ENCODE measurements around the gene SLC47A2. TPM values are rescaled to one million over a fixed set of nuclear protein-coding genes. Genes with fewer than 3 reads are reported as not detected.

SLC47A2 gene
- total RNA-seq, 1 experiment from 2014 or later, result 38.9 TPM

DNA sequence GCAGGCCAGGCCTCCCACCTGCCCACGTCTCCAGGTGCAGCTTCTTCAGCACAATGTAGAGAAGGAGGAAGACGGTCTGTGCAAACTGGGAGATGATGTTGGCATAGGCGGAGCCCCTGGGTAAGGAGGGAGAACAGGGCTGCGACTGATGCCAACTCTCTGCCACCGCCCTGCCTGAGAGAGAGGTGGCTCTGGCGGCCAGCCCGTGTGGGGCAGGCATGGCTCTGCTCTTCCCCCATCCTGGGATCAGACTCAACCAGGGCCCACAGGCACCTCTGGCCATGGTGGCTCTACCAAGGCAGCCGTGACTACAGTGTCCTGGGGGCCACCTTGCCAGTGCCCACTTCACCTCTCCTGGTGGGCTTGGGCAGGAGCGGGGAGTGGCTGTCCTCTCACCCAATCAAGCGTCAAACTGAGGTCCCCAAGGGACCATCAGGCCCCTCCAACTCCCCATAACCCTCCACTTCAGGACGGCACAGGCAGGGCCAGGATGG lies 8.6 kb downstream of the SLC47A2 start:
- H2AFZ ChIP-seq, result no peak overlapping the region
- ChIA-PET POLR2A (ENCODE audit: unreplicated experiment) (no interaction called here), CTCF (no interaction called here)
- H3K9me2 ChIP-seq (ENCODE audit: insufficient read depth), result no peaks in the 10 kb centered on the region
- DNase-seq, result no peak
- BruUV-seq (replicated peaks), result no TSS peak
- H3K27me3 ChIP-seq (ENCODE audit: insufficient read depth, low read depth), result no peaks in the 10 kb centered on the region
- H3K4me3 ChIP-seq, result no peak overlapping the region
- H3K36me3 ChIP-seq (ENCODE audit: low read depth), result no peaks in the 10 kb centered on the region
- H3K79me2 ChIP-seq (ENCODE audit: low read depth), result no peaks in the 10 kb centered on the region
- no peaks in the 10 kb centered on the region for H4K20me1 ChIP-seq (ENCODE audit: insufficient read depth)
- peaks cover 13% of the 10 kb centered on the region; the same call in 1 of the 2 replicates for H3K4me1 ChIP-seq (replicated peaks; ENCODE audit: insufficient read depth)
- intact Hi-C loops (cut with micrococcal nuclease; ENCODE audit: unreplicated experiment), result no loop called here
- no peak for TF ChIP-seq EZH2 (IDR thresholded peaks at IDR 0.05; ENCODE audit: low read depth)
- H3K9me3 ChIP-seq (ENCODE audit: insufficient read depth, low read depth), result no peaks in the 10 kb centered on the region
- no peaks in the 10 kb centered on the region; the same call in none of the 2 replicates for H3F3A ChIP-seq (ENCODE audit: insufficient read depth, low read depth)
- no peak overlapping the region for H3K27ac ChIP-seq
- H3K4me2 ChIP-seq, result no peak overlapping the region

DNA sequence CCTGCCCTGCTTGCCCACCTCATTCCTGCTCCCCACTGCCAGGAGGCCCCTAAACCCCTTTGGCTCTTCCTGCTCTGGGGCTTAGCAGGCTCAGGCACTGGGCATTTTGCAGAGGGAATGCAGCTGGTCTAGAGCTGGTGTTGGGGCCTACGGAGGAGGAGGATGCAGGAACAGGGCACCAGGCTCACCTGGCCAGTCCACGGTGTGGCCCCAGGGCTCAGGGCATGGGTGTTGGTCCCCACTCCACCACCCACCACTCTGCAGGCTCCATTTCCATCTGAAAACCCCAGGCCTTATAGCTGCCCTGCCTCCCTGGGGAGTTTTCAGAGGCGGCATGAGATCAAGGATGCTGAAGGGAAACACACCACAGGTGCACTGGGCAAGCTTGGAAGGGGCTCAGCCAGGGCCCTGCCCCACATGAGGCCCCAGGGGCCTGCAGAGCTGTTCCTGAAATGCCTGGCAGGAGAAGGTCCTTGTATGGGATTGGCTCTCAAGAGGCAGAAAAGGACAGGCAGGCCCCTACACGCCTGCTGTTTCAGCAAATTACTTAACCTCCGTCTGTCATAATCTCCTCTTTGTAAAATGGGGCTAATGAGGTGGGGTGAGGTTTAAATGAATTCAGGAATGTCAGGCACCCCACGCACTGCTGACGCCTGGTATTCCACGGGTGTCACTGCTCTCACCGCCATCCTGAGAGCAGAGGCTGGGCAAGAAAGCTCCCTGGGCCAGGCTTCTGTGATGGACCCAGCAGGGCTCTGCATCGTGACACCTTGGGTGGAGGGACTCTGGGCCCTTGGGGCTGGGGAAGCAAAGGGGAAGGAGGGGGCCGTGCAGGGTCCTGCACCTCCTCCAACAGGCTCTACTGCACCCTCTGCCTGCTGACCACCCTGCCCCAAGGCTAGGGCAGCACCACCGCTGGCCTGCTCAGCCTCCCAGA lies 9.3 kb downstream of the SLC47A2 start:
- Histone ChIP-seq H3K4me1 (replicated peaks; ENCODE audit: insufficient read depth) (peaks cover 13% of the 10 kb centered on the region; the same call in 1 of the 2 replicates), H3K4me2 (no peak overlapping the region), H3K27ac (no peak overlapping the region), H3K9me3 (ENCODE audit: insufficient read depth, low read depth) (no peaks in the 10 kb centered on the region), H4K20me1 (ENCODE audit: insufficient read depth) (no peaks in the 10 kb centered on the region), H3F3A (ENCODE audit: insufficient read depth, low read depth) (no peaks in the 10 kb centered on the region; the same call in none of the 2 replicates), H3K79me2 (ENCODE audit: low read depth) (no peaks in the 10 kb centered on the region), H3K4me3 (no peak overlapping the region), H3K9me2 (ENCODE audit: insufficient read depth) (no peaks in the 10 kb centered on the region), H3K36me3 (ENCODE audit: low read depth) (no peaks in the 10 kb centered on the region), H2AFZ (no peak overlapping the region), H3K27me3 (ENCODE audit: insufficient read depth, low read depth) (no peaks in the 10 kb centered on the region)
- CTCF ChIA-PET, result interaction anchor here (0.6 to 0.7 kb wide), 2 partner anchors 47 to 59 kb away, joined by 3 read pairs; no protein-coding TSS in a partner anchor
- intact Hi-C loops (cut with micrococcal nuclease; ENCODE audit: unreplicated experiment), result no loop called here
- no TSS peak for BruUV-seq (replicated peaks)
- POLR2A ChIA-PET (ENCODE audit: unreplicated experiment), result interaction anchor here (0.6 kb wide), 1 partner anchor 9 kb away, joined by 3 read pairs; no protein-coding TSS in a partner anchor
- no peak for DNase-seq
- TF ChIP-seq, protein P1, sequence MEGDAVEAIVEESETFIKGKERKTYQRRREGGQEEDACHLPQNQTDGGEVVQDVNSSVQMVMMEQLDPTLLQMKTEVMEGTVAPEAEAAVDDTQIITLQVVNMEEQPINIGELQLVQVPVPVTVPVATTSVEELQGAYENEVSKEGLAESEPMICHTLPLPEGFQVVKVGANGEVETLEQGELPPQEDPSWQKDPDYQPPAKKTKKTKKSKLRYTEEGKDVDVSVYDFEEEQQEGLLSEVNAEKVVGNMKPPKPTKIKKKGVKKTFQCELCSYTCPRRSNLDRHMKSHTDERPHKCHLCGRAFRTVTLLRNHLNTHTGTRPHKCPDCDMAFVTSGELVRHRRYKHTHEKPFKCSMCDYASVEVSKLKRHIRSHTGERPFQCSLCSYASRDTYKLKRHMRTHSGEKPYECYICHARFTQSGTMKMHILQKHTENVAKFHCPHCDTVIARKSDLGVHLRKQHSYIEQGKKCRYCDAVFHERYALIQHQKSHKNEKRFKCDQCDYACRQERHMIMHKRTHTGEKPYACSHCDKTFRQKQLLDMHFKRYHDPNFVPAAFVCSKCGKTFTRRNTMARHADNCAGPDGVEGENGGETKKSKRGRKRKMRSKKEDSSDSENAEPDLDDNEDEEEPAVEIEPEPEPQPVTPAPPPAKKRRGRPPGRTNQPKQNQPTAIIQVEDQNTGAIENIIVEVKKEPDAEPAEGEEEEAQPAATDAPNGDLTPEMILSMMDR (conservative IDR thresholded peaks at IDR 0.05), result no peak
- TF ChIP-seq EZH2 (IDR thresholded peaks at IDR 0.05; ENCODE audit: low read depth), result no peak

DNA sequence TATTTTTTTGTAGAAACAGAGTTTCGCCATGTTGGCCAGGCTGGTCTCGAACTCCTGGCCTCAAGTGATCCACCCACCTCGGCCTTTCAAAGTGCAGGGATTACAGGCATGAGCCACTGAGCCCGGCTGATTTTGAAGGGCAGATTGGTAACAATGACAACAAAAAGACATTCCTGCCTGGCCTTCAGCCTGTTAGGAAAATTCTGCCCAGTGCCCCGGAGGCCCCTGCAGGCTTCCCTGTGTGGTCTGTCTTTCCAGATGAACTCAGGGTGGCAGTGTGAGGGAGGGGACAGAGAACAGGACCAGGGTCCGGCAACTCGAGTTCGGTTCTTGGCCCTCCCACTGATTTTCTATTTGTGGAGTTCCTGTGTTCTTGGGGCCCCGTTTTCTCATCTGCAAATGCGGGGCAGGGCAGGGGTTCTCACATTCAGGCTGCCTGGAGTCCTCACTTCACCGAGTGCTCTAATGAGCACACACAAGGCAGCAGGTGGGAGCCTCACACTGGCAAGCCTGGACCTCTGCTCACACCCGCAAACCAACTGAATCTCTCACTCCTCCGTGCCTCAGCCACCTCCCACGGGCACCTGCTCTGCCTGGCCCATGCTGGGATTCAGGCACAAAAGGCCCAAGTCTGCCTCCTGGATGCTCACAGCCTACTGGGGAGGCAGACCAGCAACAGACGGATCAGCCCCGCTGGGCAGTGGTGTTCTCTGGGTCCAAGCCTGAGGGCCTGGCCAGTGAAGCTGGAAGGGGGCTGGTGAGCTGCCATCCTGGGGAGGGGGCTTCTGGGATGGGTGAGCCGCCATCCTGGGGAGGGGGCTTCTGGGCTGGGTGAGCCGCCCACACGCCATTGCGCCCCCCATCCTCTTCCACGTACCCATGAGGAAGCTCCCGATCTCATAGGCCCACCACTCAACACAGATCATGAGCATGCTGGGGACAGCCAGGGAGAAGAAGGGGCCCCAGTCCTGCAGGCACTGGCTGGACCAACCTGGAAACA lies 10.3 kb downstream of the SLC47A2 start:
- intact Hi-C loops (cut with micrococcal nuclease; ENCODE audit: unreplicated experiment), result no loop called here
- BruUV-seq (replicated peaks), result no TSS peak
- no peak for TF ChIP-seq EZH2 (IDR thresholded peaks at IDR 0.05; ENCODE audit: low read depth)
- TF ChIP-seq, protein P1 (conservative IDR thresholded peaks at IDR 0.05), result no peak
- Histone ChIP-seq H3K36me3 (ENCODE audit: low read depth) (no peaks in the 10 kb centered on the region), H3K27ac (no peak overlapping the region), H3K4me1 (replicated peaks; ENCODE audit: insufficient read depth) (peaks cover 13% of the 10 kb centered on the region; the same call in 1 of the 2 replicates), H3K27me3 (ENCODE audit: insufficient read depth, low read depth) (no peaks in the 10 kb centered on the region), H4K20me1 (ENCODE audit: insufficient read depth) (no peaks in the 10 kb centered on the region), H3K9me3 (ENCODE audit: insufficient read depth, low read depth) (no peaks in the 10 kb centered on the region), H3K4me3 (no peak overlapping the region), H3K9me2 (ENCODE audit: insufficient read depth) (no peaks in the 10 kb centered on the region), H2AFZ (no peak overlapping the region), H3F3A (ENCODE audit: insufficient read depth, low read depth) (no peaks in the 10 kb centered on the region; the same call in none of the 2 replicates), H3K79me2 (ENCODE audit: low read depth) (no peaks in the 10 kb centered on the region), H3K4me2 (no peak overlapping the region)
- ChIA-PET POLR2A (ENCODE audit: unreplicated experiment) (interaction anchor here (0.6 to 1.2 kb wide), 2 partner anchors 10 to 58 kb away, joined by 3 to 5 read pairs; partner anchors contain the start of gene ALDH3A2), CTCF (interaction anchor here (0.5 to 0.7 kb wide), 5 partner anchors 17 to 257 kb away, joined by 3 to 12 read pairs (median 6); no protein-coding TSS in a partner anchor)
- DNase-seq, result no peak
